HCT116 (cell line): ENCODE measurements around the gene NAA25. TPM values are rescaled to one million over a fixed set of nuclear protein-coding genes. Genes with fewer than 3 reads are reported as not detected.

Experiments used
- ATAC-seq: fragments of 200-7000 bp; cut with Tn5 transposase; 2 replicates; pipeline ENCODE4 v1.9.1; 2020; ENCODE audit warnings: mild to moderate bottlenecking, moderate library complexity
- BruUV-seq: library from RNA; stranded (reverse); fragments of 400-500 nt; replicated peaks from 2 replicates; lab custom pipeline; 2021; lab: Mats Ljungman, UMichigan
- CTCF ChIA-PET: fragments of 300-600 bp; sonication (Branson Sonifier 250); formaldehyde crosslinking; loops from one replicate; lab custom pipeline; 2021; ENCODE audit warnings: antibody characterized with exemption; lab: Charles Lee
- POLR2A ChIA-PET: fragments of 300-600, 350-600 bp; sonication (Branson Sonifier 250); formaldehyde crosslinking; loops from one replicate; lab custom pipeline; 2021; ENCODE audit warnings: antibody characterized with exemption; lab: Charles Lee
- RAD21 ChIA-PET, 2 experiments: fragments of 300-600 bp; sonication (Branson Sonifier 250); formaldehyde crosslinking; loops; one replicate each; lab custom pipeline; 2023; ENCODE audit warnings: low total read pairs in 2 of 2; ENCODE audit not compliant: uncharacterized antibody in 2 of 2, unreplicated experiment in 2 of 2, low non-redundant PET in 1 of 2; lab: Charles Lee
- DNase-seq: peaks from one replicate; pipeline ENCODE4 v3.0.0-alpha.2; 2010; ENCODE audit warnings: low read depth, low spot score
- H2AFZ ChIP-seq: fragments of 200-600 bp; shearing (Covaris generic), sonication (generic); 2 replicates; pipeline ENCODE4 v1.6.1; 2017; ENCODE audit warnings: low read depth, mixed run types, mixed read lengths, antibody characterized with exemption, low read length; ENCODE audit not compliant: poor library complexity, severe bottlenecking
- H3K27ac ChIP-seq: 2 replicates; pipeline ENCODE4 v1.5.1; 2012; ENCODE audit warnings: low read depth, low read length
- H3K27me3 ChIP-seq: fragments of 200-600 bp; sonication (generic); 2 replicates; pipeline ENCODE4 v1.6.1; 2016; ENCODE audit warnings: mixed run types, low read length, mixed read lengths; ENCODE audit not compliant: insufficient read depth
- H3K36me3 ChIP-seq, 2 experiments: fragments of 200-500 bp in 1 of 2; fragments of 200-600 bp in 1 of 2; sonication (Bioruptor generic) in 1 of 2; sonication (generic) in 1 of 2; 2 replicates each; pipeline versions ENCODE4 v1.5.1 to v1.6.1; 2014 to 2016; ENCODE audit warnings: low read length in 2 of 2, inconsistent platforms in 1 of 2, mixed read lengths in 1 of 2, mixed run types in 1 of 2; ENCODE audit not compliant: insufficient read depth in 2 of 2, control insufficient read depth in 1 of 2
- H3K4me1 ChIP-seq, 2 experiments: fragments of 200-600 bp in 1 of 2; sonication (generic) in 1 of 2; 2 replicates each; pipeline versions ENCODE4 v1.5.1 to v1.6.1; 2012 to 2017; ENCODE audit warnings: low read length in 2 of 2, inconsistent platforms in 1 of 2, mild to moderate bottlenecking in 1 of 2, mixed read lengths in 1 of 2, mixed run types in 1 of 2, moderate library complexity in 1 of 2; ENCODE audit not compliant: insufficient read depth in 2 of 2, control insufficient read depth in 1 of 2
- H3K4me2 ChIP-seq: fragments of 200-600 bp; sonication (generic); 2 replicates; pipeline ENCODE4 v1.6.1; 2017; ENCODE audit warnings: mixed run types, low read length, mixed read lengths
- H3K4me3 ChIP-seq, 2 experiments: fragments of 200-600 bp in 1 of 2; sonication (generic) in 1 of 2; replicated peaks in 1 of 2; 2 replicates each; pipeline ENCODE4 v1.5.1; 2011 to 2016; ENCODE audit warnings: low read length in 2 of 2, control low read depth in 1 of 2, low read depth in 1 of 2, mild to moderate bottlenecking in 1 of 2, mixed read lengths in 1 of 2, mixed run types in 1 of 2
- H3K79me2 ChIP-seq: fragments of 200-600 bp; sonication (generic); 2 replicates; pipeline ENCODE4 v1.6.1; 2017; ENCODE audit warnings: mild to moderate bottlenecking, mixed run types, low read length, moderate library complexity, mixed read lengths; ENCODE audit not compliant: insufficient read depth
- H3K9ac ChIP-seq: fragments of 200-600 bp; sonication (generic); 2 replicates; pipeline ENCODE4 v1.6.1; 2016; ENCODE audit warnings: low read length, mixed read lengths
- H3K9me2 ChIP-seq: fragments of 200-600 bp; sonication (generic), shearing (Covaris generic); 2 replicates; pipeline ENCODE4 v1.6.1; 2017; ENCODE audit warnings: mixed run types, mild to moderate bottlenecking, moderate library complexity; ENCODE audit not compliant: insufficient read depth
- H3K9me3 ChIP-seq, 2 experiments: fragments of 200-500 bp in 1 of 2; fragments of 200-600 bp in 1 of 2; sonication (Bioruptor generic) in 1 of 2; sonication (generic) in 1 of 2; 2 replicates each; pipeline ENCODE4 v1.6.1; 2014 to 2017; ENCODE audit warnings: low read length in 2 of 2, mixed read lengths in 2 of 2, inconsistent platforms in 1 of 2, low read depth in 1 of 2, mild to moderate bottlenecking in 1 of 2, mixed run types in 1 of 2, moderate library complexity in 1 of 2; ENCODE audit not compliant: control insufficient read depth in 1 of 2, insufficient read depth in 1 of 2
- H4K20me1 ChIP-seq: fragments of 200-600 bp; sonication (generic), shearing (Covaris generic); 2 replicates; pipeline ENCODE4 v1.6.1; 2017; ENCODE audit warnings: mixed run types, mild to moderate bottlenecking, moderate library complexity; ENCODE audit not compliant: insufficient read depth
- ATF3 ChIP-seq: IDR thresholded peaks from 2 replicates; pipeline ENCODE4 v1.6.1; 2012
- CBX3 ChIP-seq: IDR thresholded peaks from 2 replicates; pipeline ENCODE4 v1.6.1; 2012; ENCODE audit warnings: low read depth
- CEBPB ChIP-seq: IDR thresholded peaks from 2 replicates; pipeline ENCODE4 v1.6.1; 2012; ENCODE audit warnings: low read depth
- CTCF ChIP-seq, 3 experiments: fragments of 200-600 bp in 1 of 3; sonication (generic) in 1 of 3; IDR thresholded peaks in 2 of 3; conservative IDR thresholded peaks in 1 of 3; 2 replicates each; pipeline ENCODE4 v1.5.1; 2012 to 2017; ENCODE audit warnings: low read depth in 2 of 3, low read length in 2 of 3, antibody characterized with exemption in 1 of 3, borderline replicate concordance in 1 of 3, control low read depth in 1 of 3, mild to moderate bottlenecking in 1 of 3, mixed read lengths in 1 of 3, mixed run types in 1 of 3, moderate library complexity in 1 of 3; ENCODE audit not compliant: insufficient read depth in 1 of 3
- EGR1 ChIP-seq: IDR thresholded peaks from 2 replicates; pipeline ENCODE4 v1.6.1; 2012; ENCODE audit warnings: low read depth
- ELF1 ChIP-seq: IDR thresholded peaks from 2 replicates; pipeline ENCODE4 v1.6.1; 2012; ENCODE audit warnings: low read depth, borderline replicate concordance
- EZH2 ChIP-seq: fragments of 200-600 bp; sonication (generic); IDR thresholded peaks from 2 replicates; pipeline ENCODE4 v1.6.1; 2017; ENCODE audit warnings: antibody characterized with exemption, mixed run types
- JUND ChIP-seq: IDR thresholded peaks from 2 replicates; pipeline ENCODE4 v1.6.1; 2012
- POLR2A ChIP-seq: IDR thresholded peaks from 2 replicates; pipeline ENCODE4 v1.7.0; 2011; ENCODE audit warnings: borderline replicate concordance; ENCODE audit not compliant: insufficient read depth, insufficient read length; ENCODE audit errors: extremely low read depth
- POLR2AphosphoS5 ChIP-seq: IDR thresholded peaks from 2 replicates; pipeline ENCODE4 v1.6.1; 2011; ENCODE audit warnings: mild to moderate bottlenecking, low read depth, low read length, moderate library complexity
- SIN3A ChIP-seq: IDR thresholded peaks from 2 replicates; pipeline ENCODE4 v1.6.1; 2012; ENCODE audit warnings: low read depth
- SP1 ChIP-seq: IDR thresholded peaks from 2 replicates; pipeline ENCODE4 v1.6.1; 2012; ENCODE audit warnings: low read depth
- YY1 ChIP-seq: IDR thresholded peaks from 2 replicates; pipeline ENCODE4 v1.6.1; 2011; ENCODE audit warnings: low read length, low read depth, moderate library complexity, mild to moderate bottlenecking; ENCODE audit not compliant: insufficient replicate concordance; ENCODE audit errors: extremely low read depth
- ZBTB33 ChIP-seq: IDR thresholded peaks from 2 replicates; pipeline ENCODE4 v1.6.1; 2011; ENCODE audit warnings: mild to moderate bottlenecking, low read length, moderate library complexity; ENCODE audit not compliant: insufficient replicate concordance; ENCODE audit errors: extremely low read depth
- ZFX ChIP-seq: fragments of 450-650 bp; IDR thresholded peaks from 2 replicates; pipeline ENCODE4 v1.6.1; 2017
- ZNF274 ChIP-seq: fragments of 200-500 bp; sonication (Bioruptor generic); IDR thresholded peaks from 2 replicates; pipeline ENCODE4 v1.6.1; 2014; ENCODE audit warnings: mild to moderate bottlenecking, low read depth, low read length, inconsistent platforms
- intact Hi-C: fragments of 100-400 bp; cut with micrococcal nuclease; formaldehyde crosslinking; loops from 2 replicates; pipeline ENCODE4 v1.10.0; 2022
- total RNA-seq: library from RNA; stranded (reverse); gene quantifications from one replicate; pipeline ENCODE4 v1.2.1, GENCODE V29; 2021; ENCODE audit not compliant: unreplicated experiment
- TF ChIP-seq, protein P1 (sequence below): IDR thresholded peaks from 2 replicates; pipeline ENCODE4 v1.6.1; 2012

The NAA25 gene
- total RNA-seq, 1 experiment from 2014 or later: 56.6 TPM

DNA sequence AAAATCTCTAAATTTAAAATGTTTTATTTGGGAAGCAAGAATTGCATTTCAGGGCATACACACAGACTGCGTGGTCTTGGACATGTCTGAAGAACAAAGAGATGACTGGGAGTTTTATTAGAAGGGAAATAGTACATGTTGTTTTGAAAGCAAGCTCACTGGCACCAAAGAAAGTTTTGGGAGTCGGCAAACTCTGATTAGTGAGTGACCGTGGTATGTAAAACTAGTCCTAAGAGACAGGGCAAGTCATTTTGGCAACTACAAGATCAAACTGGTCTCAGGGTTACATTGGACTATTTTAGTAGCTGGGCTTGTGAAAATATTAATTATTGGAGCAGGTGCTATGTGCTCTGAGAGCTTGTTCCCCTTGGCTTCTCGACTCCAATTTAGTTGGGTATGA lies 110.6 kb downstream of the NAA25 start (continued):
- TF ChIP-seq ZBTB33 (no peak), CTCF (IDR thresholded peaks at IDR 0.05 in 2 of 3, conservative IDR thresholded peaks at IDR 0.05 in 1 of 3; ENCODE audit: borderline replicate concordance in 1 of 3, insufficient read depth in 1 of 3, low read depth in 2 of 3, low read length in 2 of 3) (no peak)
- TF ChIP-seq, protein P1, sequence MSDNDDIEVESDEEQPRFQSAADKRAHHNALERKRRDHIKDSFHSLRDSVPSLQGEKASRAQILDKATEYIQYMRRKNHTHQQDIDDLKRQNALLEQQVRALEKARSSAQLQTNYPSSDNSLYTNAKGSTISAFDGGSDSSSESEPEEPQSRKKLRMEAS: no peak

DNA sequence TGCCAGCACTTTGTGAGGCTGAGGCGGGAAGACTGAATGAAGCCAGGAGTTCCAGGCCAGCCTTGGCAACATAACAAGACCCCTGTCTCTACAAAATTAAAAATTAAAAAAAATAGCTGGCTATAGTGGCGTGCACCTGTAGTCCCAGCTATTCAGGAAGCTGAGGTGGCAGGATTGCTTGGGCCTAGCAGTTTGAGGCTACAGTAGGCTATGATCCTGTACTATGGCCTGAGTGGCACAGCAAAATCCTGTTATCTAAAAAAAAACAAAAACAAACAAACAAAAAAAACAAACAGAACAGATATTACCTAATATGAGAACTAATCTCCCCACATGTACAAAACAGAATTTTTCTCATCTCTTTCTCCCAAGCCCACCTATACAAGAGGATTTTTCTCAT lies 111.3 kb downstream of the NAA25 start:
- intact Hi-C loops: no loop called here
- DNase-seq: no peak
- Histone ChIP-seq H3K27me3 (no peaks in the 10 kb centered on the region), H3K27ac (no peak overlapping the region), H3K9ac (no peak overlapping the region), H3K9me3 (no peaks in the 10 kb centered on the region), H3K4me2 (no peak overlapping the region), H3K4me1 (0 out of 4 replicates have a peak, but pooled peaks cover 2 to 5% of the 10 kb centered on the region in 2 experiments), H3K9me2 (no peaks in the 10 kb centered on the region), H3K36me3 (no peaks in the 10 kb centered on the region), H3K4me3 (no peak overlapping the region), H3K79me2 (no peaks in the 10 kb centered on the region), H2AFZ (no peak overlapping the region), H4K20me1 (no peaks in the 10 kb centered on the region)
- ChIA-PET POLR2A (no interaction called here), CTCF (no interaction called here), RAD21 (no interaction called here)
- BruUV-seq: no TSS peak
- ATAC-seq: no peak
- TF ChIP-seq ZNF274 (no peak), CBX3 (no peak), SIN3A (no peak), EGR1 (no peak), ATF3 (no peak), ZBTB33 (no peak), EZH2 (no peak), SP1 (no peak), ZFX (no peak), ELF1 (no peak), YY1 (no peak), JUND (no peak), CTCF (IDR thresholded peaks at IDR 0.05 in 2 of 3, conservative IDR thresholded peaks at IDR 0.05 in 1 of 3; ENCODE audit: borderline replicate concordance in 1 of 3, insufficient read depth in 1 of 3, low read depth in 2 of 3, low read length in 2 of 3) (no peak), CEBPB (no peak), POLR2A (no peak), POLR2AphosphoS5 (no peak)
